Fibroblast of the conjunctiva (primary cell): ENCODE data around the gene CRYBA4.
A peak's percentile ranks its signal among the peaks of the same experiment; 100 is the strongest.

Source experiments
- DNase-seq: peaks from one replicate; pipeline ENCODE4 v3.0.0-alpha.2; 2010; ENCODE audit warnings: low read depth

Gene CRYBA4

GRCh38 chr22:26621663-26622062 lies at the start of gene CRYBA4:
Gene CRYBA4, plus strand, starts transcription at chr22:26621963. Its CDS starts 634 bp downstream, at chr22:26622597.
- no peak for DNase-seq

DNA sequence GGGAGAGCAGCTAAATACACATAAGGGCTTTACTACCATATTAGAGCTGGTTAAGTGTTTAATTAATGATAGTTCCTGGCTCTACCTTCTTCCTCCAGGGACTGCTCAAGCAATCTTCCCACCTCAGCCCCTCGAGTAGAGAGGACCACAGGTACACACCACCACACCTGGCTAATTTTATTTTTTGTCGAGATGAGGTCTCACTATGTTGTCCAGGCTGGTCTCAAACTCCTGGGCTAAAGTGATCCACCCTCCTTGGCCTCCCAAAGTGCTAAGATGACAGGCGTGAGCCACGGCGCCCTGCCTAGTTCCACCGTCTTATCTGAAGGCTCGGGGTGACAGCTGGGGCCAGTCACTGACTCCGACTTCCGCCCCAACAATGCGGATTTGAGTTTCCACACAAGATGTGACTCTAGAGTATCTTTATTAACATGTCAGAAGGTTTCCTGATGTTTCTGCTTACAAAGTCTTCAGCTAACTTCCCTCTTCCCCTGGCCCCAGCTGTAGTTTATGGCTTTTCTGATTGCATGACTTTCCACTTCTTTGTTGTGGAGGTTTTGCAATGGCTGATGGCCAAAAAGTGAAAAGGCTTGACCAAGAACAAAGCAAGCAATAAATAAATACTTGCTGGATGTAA lies 48.6 kb upstream of the CRYBA4 start:
- no peak for DNase-seq

- no peak for DNase-seq
Measured at GRCh38 chr22:26574001-26574723, 47.6 kb upstream of the CRYBA4 start.

DNA sequence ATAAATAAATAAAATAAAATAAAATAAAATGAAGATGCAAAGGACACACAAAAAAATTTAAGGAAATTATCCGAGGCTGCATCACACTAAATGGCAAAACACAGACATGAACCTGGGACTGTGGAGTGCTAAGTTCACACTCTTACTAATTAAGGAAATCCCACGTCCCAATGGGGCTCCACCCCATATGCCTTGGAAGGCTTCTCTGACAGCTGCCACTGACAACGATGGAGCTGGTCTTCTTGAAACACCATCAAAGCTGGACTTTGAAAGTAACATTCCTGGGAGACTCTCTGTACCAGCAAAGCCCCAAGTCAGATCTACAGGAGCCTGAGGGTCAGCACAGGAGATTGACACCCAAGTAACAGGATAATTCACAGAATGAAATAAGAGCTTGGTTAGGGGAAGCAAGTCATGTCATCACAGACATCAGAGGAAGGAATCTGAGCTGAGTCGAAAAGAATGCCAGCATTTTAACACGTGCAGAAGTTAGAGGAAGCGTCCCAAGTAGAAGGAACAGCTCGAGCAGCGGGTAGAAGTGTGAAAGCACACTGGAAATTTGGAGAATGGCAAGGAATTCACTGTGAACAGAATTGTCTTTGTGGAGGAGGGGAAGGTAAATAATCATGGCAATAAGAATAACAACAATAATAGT lies 45.6 kb upstream of the CRYBA4 start:
- DNase-seq, result no peak

DNA sequence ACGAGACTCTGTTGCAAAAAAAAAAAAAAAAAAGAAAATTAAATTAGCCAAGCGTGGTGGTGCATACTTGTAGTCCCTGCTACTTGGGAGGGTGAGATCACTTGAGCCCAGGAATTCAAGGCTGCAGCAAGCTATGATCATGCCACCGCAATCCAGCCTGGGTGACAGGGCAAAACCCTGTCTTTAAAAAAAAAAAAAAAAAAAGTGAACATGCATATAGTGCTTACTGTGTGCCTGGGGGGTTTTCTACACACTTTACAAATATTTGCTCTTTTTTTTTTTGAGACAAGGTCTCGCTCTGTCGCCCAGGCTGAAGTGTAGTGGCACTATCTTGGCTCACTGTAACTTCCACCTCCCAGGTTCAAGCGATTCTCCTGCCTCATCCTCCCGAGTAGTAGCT lies 44.7 kb upstream of the CRYBA4 start:
- no peak for DNase-seq

- no peak for DNase-seq
Measured at GRCh38 chr22:26579331-26579886, 42.4 kb upstream of the CRYBA4 start.

DNA sequence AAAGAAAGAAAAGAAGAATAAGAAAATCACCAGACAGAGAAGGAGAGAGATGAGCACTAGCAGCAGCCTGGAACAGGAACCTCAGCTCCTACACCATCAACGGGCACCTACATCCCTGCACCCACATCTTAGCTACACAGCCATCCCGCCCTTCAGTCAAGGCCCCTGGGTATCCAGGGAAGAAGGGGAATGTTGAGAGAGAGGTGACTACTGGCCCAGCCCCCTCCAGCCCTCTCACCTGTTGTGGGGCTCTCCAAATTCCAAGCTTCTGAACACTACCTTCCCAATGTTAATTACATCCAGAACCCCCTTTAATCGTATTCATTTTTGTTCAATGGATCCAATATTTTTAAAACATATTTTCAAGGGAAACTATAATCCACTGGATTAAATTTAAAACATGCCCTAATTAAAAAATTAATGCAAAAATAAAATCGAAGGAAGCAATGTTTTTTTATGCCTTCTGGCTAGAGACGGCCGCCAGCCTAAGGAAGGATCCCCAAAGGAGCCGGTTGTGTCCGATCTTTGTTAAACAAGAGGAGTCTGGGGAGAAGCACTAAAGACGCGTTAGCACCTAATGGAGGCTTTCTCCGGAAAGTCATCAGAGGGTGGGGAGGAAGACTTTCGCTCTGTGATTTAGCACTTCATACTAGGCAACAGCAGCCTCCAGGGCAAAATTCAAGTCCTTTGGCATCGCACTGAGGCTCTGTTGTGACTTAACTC lies 41.4 kb upstream of the CRYBA4 start:
- DNase-seq, result no peak

- no peak for DNase-seq
Measured at GRCh38 chr22:26581026-26581425, 40.7 kb upstream of the CRYBA4 start.

GRCh38 chr22:26581633-26582168 lies 40.1 kb upstream of the CRYBA4 start:
- no peak for DNase-seq

- no peak for DNase-seq
Measured at GRCh38 chr22:26584010-26584409, 37.8 kb upstream of the CRYBA4 start.

DNA sequence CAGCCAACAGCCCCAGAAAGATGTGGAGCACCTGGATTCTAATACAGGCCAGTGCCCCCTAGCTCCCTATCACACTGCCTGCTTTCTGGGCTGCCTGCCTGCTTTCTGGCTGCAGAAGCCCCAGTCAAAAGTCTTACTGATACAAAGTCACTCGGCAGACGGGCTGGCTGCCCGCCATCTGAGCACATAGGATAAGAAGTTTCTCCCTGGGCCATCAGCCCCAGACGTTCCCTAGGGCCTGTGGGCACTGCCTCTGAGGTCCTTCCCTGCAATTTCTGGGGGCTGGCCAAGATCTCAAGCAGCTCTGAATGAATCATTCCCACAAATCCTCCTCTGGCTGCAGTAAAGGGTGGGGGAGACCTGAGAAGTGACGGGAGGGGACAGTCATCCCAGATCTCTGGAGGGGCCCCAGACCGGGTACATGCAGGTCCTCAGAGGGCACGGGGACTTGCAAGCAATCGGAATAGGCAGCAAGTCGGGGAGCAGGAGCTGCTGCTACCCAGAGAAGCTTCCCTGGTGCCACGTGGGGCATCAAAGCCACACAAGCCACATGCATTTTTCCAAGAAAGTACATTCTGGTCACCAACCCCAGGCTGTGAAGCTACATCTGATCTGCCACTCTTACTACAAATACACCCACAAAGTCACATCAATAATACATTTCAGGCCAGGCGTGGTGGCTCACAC lies 36.5 kb upstream of the CRYBA4 start:
- peak; percentile 24 for DNase-seq

DNA sequence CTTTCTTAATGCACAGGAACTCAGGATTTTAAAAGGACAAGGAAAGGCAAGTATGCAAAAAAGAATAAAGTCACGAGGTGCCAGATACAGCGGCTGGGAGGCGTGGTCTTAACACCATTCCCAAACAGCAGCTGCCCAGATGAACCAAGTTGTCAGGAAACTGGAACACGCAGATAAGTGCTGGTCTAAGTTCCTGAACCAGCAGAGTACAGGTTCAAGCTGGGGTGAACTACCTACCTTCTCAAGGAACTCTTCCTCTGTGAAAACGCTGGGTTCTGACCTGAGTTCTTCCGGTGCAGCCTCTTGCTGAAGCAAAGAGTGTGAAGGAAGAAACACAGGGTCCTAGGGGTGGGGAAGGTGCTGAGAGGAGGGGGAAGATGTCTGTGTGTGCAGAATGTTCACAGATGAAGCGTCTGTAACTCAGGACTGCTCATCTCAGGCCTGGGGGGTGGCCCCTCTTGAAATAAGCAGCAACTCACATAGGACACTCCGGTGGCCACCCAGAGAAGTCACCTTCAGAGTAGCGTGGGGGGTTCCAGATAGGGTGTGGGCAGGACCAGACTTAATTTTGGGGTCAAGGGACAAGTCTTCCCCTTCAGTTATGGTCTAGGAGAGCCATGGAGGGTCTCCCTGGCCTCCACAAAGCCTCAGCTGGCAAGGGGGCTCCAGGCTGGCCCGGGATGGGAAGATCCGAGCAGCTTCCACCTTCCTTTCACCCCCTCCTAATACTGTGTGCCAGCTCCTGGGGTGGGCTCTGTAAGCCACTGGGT lies 35.0 kb upstream of the CRYBA4 start:
- no peak for DNase-seq

GRCh38 chr22:26587991-26588613 lies 33.7 kb upstream of the CRYBA4 start:
- no peak for DNase-seq

DNA sequence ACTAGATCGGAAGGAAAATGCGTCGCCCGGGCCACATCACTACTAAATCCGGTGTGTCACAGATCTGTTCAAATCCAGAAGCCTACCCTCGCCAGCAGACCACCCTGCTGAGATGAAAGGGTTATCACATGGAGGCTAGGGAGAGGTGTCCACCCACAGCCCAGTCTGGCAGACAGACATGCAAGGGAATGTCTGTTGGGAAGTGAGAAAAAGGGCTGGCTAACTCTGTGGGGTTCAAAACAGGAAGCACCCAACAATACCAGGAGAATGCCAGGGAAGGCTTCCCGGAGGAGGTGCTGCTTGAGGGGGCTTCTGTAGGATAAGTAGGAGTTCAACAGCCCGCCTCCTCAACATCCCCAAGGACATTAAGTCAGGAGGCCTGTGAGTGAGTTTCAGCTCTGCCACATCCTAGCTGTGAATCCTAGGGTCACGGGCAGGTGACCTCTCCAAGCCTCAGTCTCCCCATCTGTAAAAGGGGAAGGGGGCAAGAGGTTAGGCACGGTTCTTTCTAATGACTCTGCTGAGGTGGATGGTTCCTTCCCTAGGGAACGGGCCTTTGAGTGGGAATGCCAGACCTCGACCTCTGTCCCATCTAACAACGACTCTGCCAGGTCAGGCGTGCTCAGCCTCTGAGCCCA lies 32.9 kb upstream of the CRYBA4 start:
- DNase-seq, result no peak

DNA sequence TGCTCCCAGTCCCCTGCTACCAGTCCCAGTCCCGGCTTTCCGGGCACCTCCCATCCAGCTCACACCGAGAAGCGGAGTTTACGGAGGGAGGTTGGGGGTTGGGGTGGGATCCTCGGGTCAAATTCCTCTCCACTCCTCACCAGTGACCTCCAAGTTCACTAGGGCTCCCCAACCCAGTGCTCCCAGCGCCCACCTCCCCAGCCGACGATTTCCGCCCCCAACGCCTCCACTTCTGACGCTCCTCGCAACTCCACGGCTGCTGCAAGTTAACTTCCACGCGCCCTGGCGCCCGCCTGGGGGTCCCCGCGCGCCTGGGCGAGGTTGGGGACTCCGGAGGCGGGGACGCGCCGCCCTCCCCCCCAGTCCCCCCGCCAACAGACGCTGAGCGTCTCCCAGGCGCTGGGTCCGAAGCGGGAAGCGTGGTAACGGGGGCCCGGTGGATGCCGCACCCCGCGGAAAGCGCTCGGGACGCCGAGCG lies 32.4 kb upstream of the CRYBA4 start:
- DNase-seq, result no peak

- DNase-seq, result peak; percentile 32
Measured at GRCh38 chr22:26589845-26590736, 31.7 kb upstream of the CRYBA4 start, which contains the start of gene TPST2. Gene TPST2, minus strand, starts transcription at chr22:26590132. Its CDS starts 48,502 bp downstream, at chr22:26541630.

- no peak for DNase-seq
Measured at GRCh38 chr22:26592421-26592891, 29.3 kb upstream of the CRYBA4 start.

DNA sequence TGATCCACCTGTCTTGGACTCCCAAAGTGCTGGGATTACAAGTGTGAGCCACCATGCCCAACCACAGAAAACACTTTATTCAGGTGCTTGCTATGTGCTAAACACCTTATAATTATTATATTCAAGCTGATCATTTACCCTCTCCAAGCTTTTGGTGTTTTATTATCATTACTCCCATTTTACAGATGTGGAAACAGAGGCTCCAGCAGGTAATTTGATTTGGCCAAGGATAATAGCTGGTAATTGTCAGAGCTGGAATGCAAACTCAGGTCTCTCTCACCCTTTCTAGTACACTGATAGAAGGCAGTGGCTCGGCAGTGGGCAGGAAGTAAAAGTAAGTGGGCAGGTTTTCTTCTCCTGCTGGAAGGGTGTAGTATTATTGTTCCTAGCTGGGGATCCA lies 28.0 kb upstream of the CRYBA4 start:
- no peak for DNase-seq
